ENCODE data around the gene PCDH9. TPM values are rescaled to one million over a fixed set of nuclear protein-coding genes. Genes with fewer than 3 reads are reported as not detected.

PCDH9 gene
- total and polyA plus RNA-seq, 2 of the 4 experiments (the other 2 are of a cell fraction) = 2.2 to 10.2 TPM

DNA sequence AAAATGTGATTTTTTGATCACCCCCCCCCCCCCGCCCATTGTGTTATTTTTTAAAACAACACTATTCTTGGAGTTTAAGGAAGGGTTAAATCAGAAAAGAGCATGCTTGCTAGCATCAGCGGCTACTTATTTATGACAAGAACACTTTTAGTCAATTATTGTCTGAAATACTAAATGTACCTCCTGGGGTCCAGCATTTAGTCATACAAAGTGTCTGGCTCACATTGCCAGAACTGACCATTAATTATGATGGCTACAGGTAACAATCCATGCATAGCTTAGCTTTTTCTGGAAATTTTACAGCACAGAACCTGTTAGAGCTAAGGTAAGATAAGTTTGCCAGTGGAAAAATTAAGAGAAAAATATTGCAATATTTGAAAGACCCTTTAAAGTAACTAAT, 90.1 kb downstream of the PCDH9 start:
- H3K9me1 ChIP-seq (ENCODE audit: insufficient read depth, low read length) = no peaks in the 10 kb centered on the region
- no peak overlapping the region for H4K91ac ChIP-seq (ENCODE audit: insufficient read depth, low read depth, low read length)
- no peak for ATAC-seq (ENCODE audit: low read depth)
- ChIA-PET CTCF (no interaction called here), POLR2A (ENCODE audit: unreplicated experiment) (no interaction called here)
- in situ Hi-C loops (cut with MboI; ENCODE audit: low sequenced_read_pairs) (no loop called here), dilution Hi-C loops (cut with HindIII; ENCODE audit: low sequenced_read_pairs, unreplicated experiment) (no loop called here), intact Hi-C loops (cut with micrococcal nuclease) (no loop called here)
- H2AFZ ChIP-seq (replicated peaks; ENCODE audit: low read length, poor library complexity) = no peak overlapping the region
- no peak overlapping the region for H3K9ac ChIP-seq (ENCODE audit: low read depth, low read length)
- H3K9me3 ChIP-seq (ENCODE audit: control insufficient read depth, insufficient read depth, low read length) = no peaks in the 10 kb centered on the region
- no peak overlapping the region for H2BK20ac ChIP-seq (ENCODE audit: low read depth, low read length)
- H2BK15ac ChIP-seq (ENCODE audit: low read depth, low read length) = no peak overlapping the region
- no peak overlapping the region for H3K4me2 ChIP-seq (ENCODE audit: low read depth, low read length)
- no CpG with 5 or more reads among the region's 2 CpGs for WGBS, 2 experiments (ENCODE audit: extremely low coverage in 2 of 2, insufficient read length in 1 of 2)
- H3K36me3 ChIP-seq (ENCODE audit: control insufficient read depth, insufficient read depth, low read length) = no peaks in the 10 kb centered on the region
- no TSS peak for BruUV-seq (replicated peaks)
- no peak overlapping the region for H4K5ac ChIP-seq (ENCODE audit: low read depth, low read length)
- H3K4me3 ChIP-seq (ENCODE audit: insufficient read depth, low read depth, low read length) = no peak overlapping the region
- no peak overlapping the region for H2BK120ac ChIP-seq (ENCODE audit: low read depth, low read length)
- H2BK5ac ChIP-seq (ENCODE audit: low read depth, low read length, poor library complexity, severe bottlenecking) = no peak overlapping the region
- no peak overlapping the region for H3K23ac ChIP-seq (ENCODE audit: low read depth, low read length)
- H3K4ac ChIP-seq (ENCODE audit: low read depth, low read length) = no peak overlapping the region
- no peak overlapping the region for H4K8ac ChIP-seq (ENCODE audit: low read depth in 2 of 2, low read length in 2 of 2)
- no peak overlapping the region for H3K56ac ChIP-seq (ENCODE audit: extremely low read depth, insufficient read depth, low read length)
- no peak for TF ChIP-seq CEBPB (IDR thresholded peaks at IDR 0.05; ENCODE audit: low read depth, low read length)
- H3K27me3 ChIP-seq (ENCODE audit: control insufficient read depth, insufficient read depth, low read length) = no peaks in the 10 kb centered on the region
- H3K18ac ChIP-seq (ENCODE audit: low read depth, low read length) = no peak overlapping the region
- H4K20me1 ChIP-seq (ENCODE audit: insufficient read depth, low read length) = no peaks in the 10 kb centered on the region
- no peaks in the 10 kb centered on the region for H3K4me1 ChIP-seq (ENCODE audit: control insufficient read depth, insufficient read depth, low read length)
- no peak overlapping the region for H2AK5ac ChIP-seq (ENCODE audit: low read depth, low read length)
- no peak for DNase-seq
- no peak overlapping the region for H3K27ac ChIP-seq (ENCODE audit: insufficient read depth, low read length)
- H3K14ac ChIP-seq (replicated peaks; ENCODE audit: low read depth, low read length) = no peak overlapping the region
- no peaks in the 10 kb centered on the region for H3K79me1 ChIP-seq (ENCODE audit: low read depth in 1 of 2, low read length in 2 of 2)
- H2AK9ac ChIP-seq (replicated peaks; ENCODE audit: low read depth, low read length, poor library complexity) = no peak overlapping the region

All from IMR-90 (cell line).